ENCODE results near the gene RND1. TPM values are rescaled to one million over a fixed set of nuclear protein-coding genes. Genes with fewer than 3 reads are reported as not detected.

The RND1 gene
- total RNA-seq, 2 donors from 2014 or later = 1.8 to 2.6 TPM

- Histone ChIP-seq H3K27ac (no peak overlapping the region), H3K4me1 (ENCODE audit: control insufficient read depth in 1 of 2, low read depth in 2 of 2) (peaks cover 2 to 5% of the 10 kb centered on the region in 2 donors), H3K36me3 (no peaks in the 10 kb centered on the region), H3K27me3 (replicated peaks; ENCODE audit: insufficient read depth) (no peaks in the 10 kb centered on the region), H3K4me3 (peak overlapping the region; percentile 78), H3K9me3 (no peaks in the 10 kb centered on the region)
- DNase-seq (ENCODE audit: low spot score) (no peak), ATAC-seq (ENCODE audit: insufficient number of reproducible peaks, low FRiP score, low read depth) (no peak)
- TF ChIP-seq CTCF (IDR thresholded peaks at IDR 0.05) = no peak
These were observed 37.8 kb upstream of the RND1 start for GRCh38 chr12:48903363-48903981.

- H3K4me3 ChIP-seq = no peak overlapping the region
- no peaks in the 10 kb centered on the region for H3K9me3 ChIP-seq
- ATAC-seq (ENCODE audit: insufficient number of reproducible peaks, low FRiP score, low read depth) (no peak), DNase-seq (ENCODE audit: low spot score) (no peak)
- H3K27me3 ChIP-seq (replicated peaks; ENCODE audit: insufficient read depth) = no peaks in the 10 kb centered on the region
- peaks cover 2 to 5% of the 10 kb centered on the region in 2 donors for H3K4me1 ChIP-seq (ENCODE audit: control insufficient read depth in 1 of 2, low read depth in 2 of 2)
- H3K27ac ChIP-seq = no peak overlapping the region
- TF ChIP-seq CTCF (IDR thresholded peaks at IDR 0.05) = no peak
- no peaks in the 10 kb centered on the region for H3K36me3 ChIP-seq
These were observed 35.6 kb upstream of the RND1 start for GRCh38 chr12:48901278-48901677.

- ATAC-seq (ENCODE audit: insufficient number of reproducible peaks, low FRiP score, low read depth) = no peak
- TF ChIP-seq CTCF (IDR thresholded peaks at IDR 0.05) = no peak
- no peaks in the 10 kb centered on the region for H3K36me3 ChIP-seq
- no peaks in the 10 kb centered on the region for H3K9me3 ChIP-seq
- no peaks in the 10 kb centered on the region for H3K27me3 ChIP-seq (replicated peaks; ENCODE audit: insufficient read depth)
- no peak overlapping the region for H3K27ac ChIP-seq
- H3K4me1 ChIP-seq (ENCODE audit: control insufficient read depth in 1 of 2, low read depth in 2 of 2) = peaks cover 2 to 5% of the 10 kb centered on the region in 2 donors
- H3K4me3 ChIP-seq = no peak overlapping the region
- DNase-seq (ENCODE audit: low spot score) = no peak
These were observed 34.0 kb upstream of the RND1 start for GRCh38 chr12:48899651-48900050.

GRCh38 chr12:48894271-48894670 lies 28.6 kb upstream of the RND1 start:
- DNase-seq (ENCODE audit: low spot score) = no peak
- H3K4me3 ChIP-seq = no peak overlapping the region
- no peaks in the 10 kb centered on the region for H3K9me3 ChIP-seq
- no peaks in the 10 kb centered on the region for H3K36me3 ChIP-seq
- H3K4me1 ChIP-seq (ENCODE audit: control insufficient read depth in 1 of 2, low read depth in 2 of 2) = peaks cover 0 to 8% of the 10 kb centered on the region in 2 donors
- H3K27me3 ChIP-seq (replicated peaks; ENCODE audit: insufficient read depth) = no peaks in the 10 kb centered on the region
- no peak overlapping the region for H3K27ac ChIP-seq
- no peak for ATAC-seq (ENCODE audit: insufficient number of reproducible peaks, low FRiP score, low read depth)
- TF ChIP-seq CTCF (IDR thresholded peaks at IDR 0.05) = no peak

- peak; percentile 89 for TF ChIP-seq CTCF (IDR thresholded peaks at IDR 0.05)
- Histone ChIP-seq H3K27me3 (replicated peaks; ENCODE audit: insufficient read depth) (no peaks in the 10 kb centered on the region), H3K36me3 (no peaks in the 10 kb centered on the region), H3K27ac (no peak overlapping the region), H3K4me1 (ENCODE audit: control insufficient read depth in 1 of 2, low read depth in 2 of 2) (peaks cover 0 to 8% of the 10 kb centered on the region in 2 donors), H3K4me3 (peak overlapping the region; percentile 60), H3K9me3 (no peaks in the 10 kb centered on the region)
- ATAC-seq (ENCODE audit: insufficient number of reproducible peaks, low FRiP score, low read depth) (peak; percentile 78), DNase-seq (ENCODE audit: low spot score) (peak; percentile 23)
These were observed 25.2 kb upstream of the RND1 start for GRCh38 chr12:48890657-48891418.

Data from thoracic aorta (tissue), 2 donors.